Left lung (tissue), 10 donors: ENCODE data around the gene PPIA. TPM values are rescaled to one million over a fixed set of nuclear protein-coding genes. Genes with fewer than 3 reads are reported as not detected.
A peak's percentile ranks its signal among the peaks of the same experiment; 100 is the strongest.
"Not testable (repeated sequence)": the region's sequence is repeated elsewhere in the genome, so short reads cannot be mapped to it uniquely, and the experiment has no call there.

ENCODE experiments used
- ATAC-seq: fragments of 200-7000 bp; cut with Tn5 transposase; one replicate; pipeline ENCODE4 v1.9.1; 2020; ENCODE audit warnings: moderate library complexity
- DNase-seq, 4 donors: peaks; one replicate each; pipeline ENCODE4 v3.0.0-alpha.2; 2013 to 2020
- H3K27ac ChIP-seq, 2 donors: fragments of 200-600 bp; sonication (generic) in 1 of 2; one replicate each; pipeline versions ENCODE4 v1.5.0 to v1.8.0; 2020 to 2021
- H3K27me3 ChIP-seq, 2 donors: fragments of 200-600 bp; sonication (generic) in 1 of 2; one replicate each; pipeline versions ENCODE4 v1.5.0 to v1.8.0; 2020 to 2021
- H3K36me3 ChIP-seq, 2 donors: fragments of 200-600 bp; sonication (generic) in 1 of 2; one replicate each; pipeline versions ENCODE4 v1.5.0 to v1.8.0; 2020 to 2021
- H3K4me1 ChIP-seq, 2 donors: fragments of 200-600 bp; one replicate each; pipeline ENCODE4 v1.8.0; 2021
- H3K4me3 ChIP-seq, 2 donors: fragments of 200-600 bp; sonication (generic) in 1 of 2; one replicate each; pipeline versions ENCODE4 v1.5.0 to v1.8.0; 2020 to 2021; ENCODE audit warnings: mild to moderate bottlenecking in 1 of 2
- H3K9me3 ChIP-seq, 2 donors: fragments of 200-600 bp; sonication (generic) in 1 of 2; one replicate each; pipeline versions ENCODE4 v1.5.0 to v1.8.0; 2020 to 2021
- CTCF ChIP-seq, 2 donors: fragments of 200-600 bp; sonication (generic) in 1 of 2; IDR thresholded peaks; one replicate each; pipeline versions ENCODE4 v1.5.0 to v1.8.0; 2021; ENCODE audit warnings: antibody characterized with exemption in 2 of 2
- intact Hi-C, 2 donors: fragments of 100-400 bp; cut with DNase I; formaldehyde crosslinking; loops; one replicate each; pipeline versions ENCODE4 v1.11.2 to v1.14.2; 2022
- polyA plus RNA-seq, 6 donors: library from polyadenylated mRNA; unstranded; fragments of 120-200 nt; gene quantifications; one replicate each; pipeline ENCODE4 v1.2.1, GENCODE V29; 2013; ENCODE audit not compliant: insufficient read length in 6 of 6
- total RNA-seq, 2 donors: library from RNA; stranded (reverse); fragmentation: NEBNext Ultra II Directional; extraction: Animal tissue kit (Norgen Biotek cat#: 25700); gene quantifications; one replicate each; pipeline ENCODE4 v1.2.1, GENCODE V29; 2021
- donor health status: DM: no; HTN: yes; CAD: no.
- donor health status: DM: no; HTN: no; CAD: no.

PPIA gene
- total and polyA plus RNA-seq, 8 donors = 1,038 to 1,630 (median 1,098) TPM

DNA sequence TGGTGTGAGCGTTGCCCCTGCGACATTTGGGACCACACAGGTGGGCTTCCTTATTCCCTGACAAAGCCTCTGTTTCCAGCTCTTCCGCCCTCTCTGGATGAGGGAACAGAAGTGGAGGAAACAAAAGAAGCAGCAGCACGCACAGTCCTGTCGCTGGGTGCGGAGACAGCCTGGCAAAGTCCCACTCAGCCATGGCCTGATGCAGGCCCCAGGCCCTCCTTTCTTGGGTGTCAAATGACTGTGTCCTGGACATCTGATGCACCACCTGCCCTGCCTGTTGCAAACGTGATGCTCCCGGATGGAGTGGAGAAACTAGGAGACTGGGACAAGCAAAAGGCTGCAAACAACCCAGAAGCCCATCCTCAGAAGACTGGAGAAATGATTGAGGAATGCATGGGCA, 27.1 kb upstream of the PPIA start:
- no peaks in the 10 kb centered on the region for H3K9me3 ChIP-seq
- TF ChIP-seq CTCF (IDR thresholded peaks at IDR 0.05) = no peak
- peak overlapping the region in 1 of 2 donors; percentile 0 for H3K27ac ChIP-seq
- H3K4me3 ChIP-seq = no peak overlapping the region
- peaks cover 0 to 38% of the 10 kb centered on the region in 2 donors for H3K36me3 ChIP-seq
- ATAC-seq = peak; percentile 8
- H3K4me1 ChIP-seq = peaks cover 20 to 36% of the 10 kb centered on the region in 2 donors
- no peaks in the 10 kb centered on the region for H3K27me3 ChIP-seq
- DNase-seq = no peak
- intact Hi-C loops = no loop called here

DNA sequence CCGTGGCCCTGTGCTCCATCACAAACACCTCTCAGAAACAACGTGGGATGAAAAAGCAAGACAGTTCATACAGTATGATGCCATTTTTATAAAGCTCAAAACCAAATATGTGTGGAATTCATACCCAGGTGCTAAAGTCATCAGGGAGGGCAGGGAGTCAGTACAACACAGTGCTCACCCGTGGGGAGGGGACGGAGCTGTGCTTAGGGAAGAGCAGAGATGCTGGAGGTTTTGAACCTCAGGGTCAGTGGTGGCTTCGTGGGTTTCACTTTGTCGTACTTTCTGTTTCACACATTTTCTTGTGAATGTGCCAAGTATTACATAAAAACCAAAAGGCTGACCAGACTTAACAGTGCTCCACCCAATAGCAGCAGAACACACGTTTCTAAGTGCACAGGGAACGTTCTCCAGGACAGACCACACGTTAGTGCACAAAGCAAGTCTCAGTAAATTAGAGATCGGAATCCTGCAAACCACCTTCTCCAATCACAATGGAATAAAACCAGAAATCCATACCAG, 26.6 kb upstream of the PPIA start:
- no peak for TF ChIP-seq CTCF (IDR thresholded peaks at IDR 0.05)
- ATAC-seq (peak; percentile 62), DNase-seq (no peak)
- intact Hi-C loops = no loop called here
- H3K27me3 ChIP-seq = no peaks in the 10 kb centered on the region
- H3K27ac ChIP-seq = peak overlapping the region in 1 of 2 donors; percentile 0
- H3K36me3 ChIP-seq = peaks cover 0 to 33% of the 10 kb centered on the region in 2 donors
- peaks cover 20 to 36% of the 10 kb centered on the region in 2 donors for H3K4me1 ChIP-seq
- no peaks in the 10 kb centered on the region for H3K9me3 ChIP-seq
- no peak overlapping the region for H3K4me3 ChIP-seq

- no peak overlapping the region for H3K27ac ChIP-seq
Observed at GRCh38 chr7:44771358-44771757, 25.1 kb upstream of the PPIA start.

GRCh38 chr7:44772440-44772839, 24.0 kb upstream of the PPIA start:
- no peak overlapping the region for H3K4me3 ChIP-seq
- no peaks in the 10 kb centered on the region for H3K9me3 ChIP-seq
- TF ChIP-seq CTCF (IDR thresholded peaks at IDR 0.05) = no peak
- no peaks in the 10 kb centered on the region for H3K27me3 ChIP-seq
- H3K4me1 ChIP-seq = peaks cover 20 to 35% of the 10 kb centered on the region in 2 donors
- ATAC-seq (no peak), DNase-seq (no peak)
- H3K36me3 ChIP-seq = peaks cover 0 to 7% of the 10 kb centered on the region in 2 donors
- H3K27ac ChIP-seq = no peak overlapping the region
- intact Hi-C loops = no loop called here

More at GRCh38 chr7:44771358-44771757, 25.1 kb upstream of the PPIA start:
- intact Hi-C loops = no loop called here
- Histone ChIP-seq H3K27me3 (no peaks in the 10 kb centered on the region), H3K4me1 (peaks cover 20 to 36% of the 10 kb centered on the region in 2 donors), H3K36me3 (peaks cover 0 to 18% of the 10 kb centered on the region in 2 donors), H3K4me3 (no peak overlapping the region), H3K9me3 (no peaks in the 10 kb centered on the region)
- DNase-seq (no peak), ATAC-seq (no peak)
- no peak for TF ChIP-seq CTCF (IDR thresholded peaks at IDR 0.05)

GRCh38 chr7:44772867-44773266, 23.6 kb upstream of the PPIA start:
- Histone ChIP-seq H3K9me3 (no peaks in the 10 kb centered on the region), H3K27ac (no peak overlapping the region), H3K4me3 (no peak overlapping the region), H3K36me3 (peaks cover 0 to 3% of the 10 kb centered on the region in 2 donors), H3K27me3 (no peaks in the 10 kb centered on the region), H3K4me1 (peaks cover 19 to 31% of the 10 kb centered on the region in 2 donors)
- no peak for TF ChIP-seq CTCF (IDR thresholded peaks at IDR 0.05)
- no peak for DNase-seq
- intact Hi-C loops = no loop called here
- ATAC-seq = no peak

- ATAC-seq, H3K36me3 ChIP-seq, H3K4me3 ChIP-seq, DNase-seq, intact Hi-C loops, H3K9me3 ChIP-seq, H3K27ac ChIP-seq, H3K27me3 ChIP-seq: not testable (repeated sequence)
- peaks cover 9 to 15% of the 10 kb centered on the region in 2 donors for H3K4me1 ChIP-seq
Observed at GRCh38 chr7:44774486-44774885, 22.0 kb upstream of the PPIA start.
